Erythroblast (primary cell): Measurements from ENCODE around the gene RPL22L1.
A peak's percentile ranks its signal among the peaks of the same experiment; 100 is the strongest.
"Not testable (repeated sequence)": the region's sequence is repeated elsewhere in the genome, so short reads cannot be mapped to it uniquely, and the experiment has no call there.

Experiments used
- DNase-seq, 2 experiments: peaks; one replicate each; lab custom pipeline; 2025; lab: John Stamatoyannopoulos, UW
- GATA1 ChIP-seq: IDR thresholded peaks from 2 replicates; pipeline ENCODE4 v1.6.1; 2011; ENCODE audit warnings: low read depth, mild to moderate bottlenecking, control low read depth, low read length, moderate library complexity
- POLR2A ChIP-seq: IDR thresholded peaks from 2 replicates; pipeline ENCODE4 v1.6.1; 2011; ENCODE audit warnings: mild to moderate bottlenecking, low read length

The RPL22L1 gene

DNA sequence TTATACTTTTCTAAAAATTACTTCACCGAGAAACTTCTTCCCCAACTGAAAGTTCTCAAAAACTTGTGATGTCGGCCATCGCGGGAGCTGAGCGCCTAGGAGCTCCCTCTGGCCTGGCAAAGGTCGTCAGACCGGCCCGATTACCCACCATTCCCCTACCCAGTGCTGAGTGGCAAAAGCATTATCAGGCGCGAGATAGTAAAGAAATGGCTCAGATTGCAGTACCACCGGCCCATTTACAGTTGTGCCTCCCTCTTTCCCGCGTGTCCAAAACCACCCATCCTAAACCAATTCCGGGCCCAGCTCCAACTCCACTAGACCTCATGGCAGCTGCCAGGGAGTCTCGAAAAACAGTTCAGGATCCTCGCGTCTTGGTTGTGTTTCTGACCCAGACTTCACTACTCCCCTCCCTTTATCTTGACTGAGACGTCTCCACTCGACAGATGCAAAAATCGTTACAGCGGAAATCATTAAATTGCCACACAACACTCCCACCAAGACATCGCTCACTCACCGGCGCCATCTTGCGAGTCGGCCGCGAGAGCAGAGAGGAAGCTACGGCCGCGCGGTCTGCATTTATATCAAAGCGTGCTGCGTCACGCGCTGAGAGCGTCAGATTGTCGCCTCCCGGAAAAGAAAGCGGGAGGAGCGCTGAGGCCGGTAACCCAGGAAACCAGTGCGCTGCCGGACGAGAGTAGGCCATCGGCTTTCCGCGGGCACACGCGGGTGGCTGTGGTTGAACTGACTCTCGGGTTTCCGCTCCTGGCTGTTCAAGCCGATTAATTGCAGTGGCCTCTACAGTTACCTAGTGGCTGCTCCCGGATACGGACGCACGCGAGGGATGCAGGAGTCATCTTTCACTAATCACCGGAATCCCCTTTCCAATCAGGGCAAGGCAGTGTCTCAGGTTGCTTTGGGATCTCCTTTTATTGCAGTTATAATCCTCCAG is at the start of gene RPL22L1:
TSS of gene RPL22L1 (minus strand) at position 551 of the 949 bp plus-strand sequence. CDS start at position 523, 28 bp downstream.
- TF ChIP-seq POLR2A (peak; percentile 100), GATA1 (no peak)
- no peak for DNase-seq

DNA sequence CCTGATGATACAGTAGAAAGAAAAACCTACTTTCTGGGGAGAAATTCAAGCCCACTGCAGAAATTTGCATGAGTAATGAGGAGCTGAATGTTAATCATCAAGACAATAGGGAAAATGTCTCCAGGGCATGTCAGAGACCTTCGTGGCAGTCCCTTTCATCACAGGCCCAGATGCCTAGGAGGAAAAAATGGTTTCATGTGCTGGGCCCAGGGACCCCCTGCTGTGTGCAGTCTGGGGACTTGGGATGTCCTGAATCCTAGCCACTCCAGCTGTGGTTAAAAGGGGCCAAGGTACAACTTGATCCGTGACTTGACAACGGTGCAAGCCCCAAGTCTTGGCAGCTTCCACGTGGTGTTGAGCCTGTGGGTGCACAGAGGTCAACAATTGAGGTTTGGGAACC is 48.7 kb upstream of the RPL22L1 start:
- TF ChIP-seq POLR2A (no peak), GATA1 (no peak)
- DNase-seq = no peak

DNA sequence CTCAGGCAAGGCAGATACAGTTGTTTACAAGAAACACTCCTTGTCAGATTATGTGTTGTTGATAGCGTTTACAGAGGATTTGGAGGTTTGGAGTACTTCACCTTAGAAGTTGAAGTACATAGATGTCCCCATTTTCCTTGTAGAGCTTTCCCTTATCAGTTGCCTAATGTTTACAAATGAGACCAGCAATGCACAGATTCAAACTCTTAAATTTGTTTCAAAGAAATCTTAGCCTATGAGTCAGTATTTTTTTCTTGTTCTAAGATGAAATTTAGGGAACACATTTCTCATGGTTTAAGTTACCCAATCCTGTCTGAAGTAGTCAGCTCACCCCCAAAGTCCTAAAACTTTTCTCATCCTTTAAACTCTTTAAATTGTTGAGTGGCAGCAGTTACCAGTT is 44.7 kb upstream of the RPL22L1 start:
- DNase-seq = no peak
- TF ChIP-seq POLR2A = no peak
- TF ChIP-seq GATA1 = no peak

DNA sequence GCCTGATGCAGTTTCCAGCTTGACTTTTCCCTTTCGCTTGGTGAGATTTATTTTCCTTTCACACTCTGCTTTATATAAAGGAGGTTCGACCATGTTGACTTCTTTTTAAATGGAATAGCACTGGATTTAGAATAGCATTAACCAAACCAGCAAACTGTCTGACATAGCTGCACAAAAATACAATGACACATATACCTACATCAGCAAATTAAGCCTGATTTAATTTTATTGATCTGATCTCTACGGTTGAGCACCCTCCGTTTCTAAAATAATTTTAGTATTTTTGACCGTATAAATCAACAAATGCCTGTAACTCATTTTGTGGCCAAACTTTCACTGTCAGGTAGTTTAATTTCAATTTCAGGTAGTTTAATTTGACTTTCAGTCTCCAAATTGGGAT is 44.2 kb upstream of the RPL22L1 start:
- DNase-seq = no peak
- TF ChIP-seq POLR2A (no peak), GATA1 (no peak)

DNA sequence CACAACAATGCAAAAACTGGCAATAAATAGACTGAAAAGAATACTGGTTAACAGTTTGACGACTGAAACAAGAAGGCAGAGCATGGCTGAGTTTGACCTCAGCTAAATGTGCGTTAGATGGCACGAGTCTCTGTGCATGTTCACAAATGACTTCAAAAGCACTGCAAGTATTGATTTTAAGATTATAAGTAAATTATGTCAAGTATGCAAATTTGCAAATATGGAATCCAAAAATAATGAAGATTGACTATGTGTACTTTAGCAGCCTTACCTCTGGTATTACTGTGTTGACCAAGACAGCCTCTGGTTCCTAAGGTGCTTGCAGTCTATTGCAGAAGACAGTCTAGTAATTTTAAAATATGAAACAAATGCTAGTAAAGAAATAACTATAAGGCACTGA is 41.1 kb upstream of the RPL22L1 start:
- DNase-seq = no peak
- TF ChIP-seq GATA1 = no peak
- no peak for TF ChIP-seq POLR2A

DNA sequence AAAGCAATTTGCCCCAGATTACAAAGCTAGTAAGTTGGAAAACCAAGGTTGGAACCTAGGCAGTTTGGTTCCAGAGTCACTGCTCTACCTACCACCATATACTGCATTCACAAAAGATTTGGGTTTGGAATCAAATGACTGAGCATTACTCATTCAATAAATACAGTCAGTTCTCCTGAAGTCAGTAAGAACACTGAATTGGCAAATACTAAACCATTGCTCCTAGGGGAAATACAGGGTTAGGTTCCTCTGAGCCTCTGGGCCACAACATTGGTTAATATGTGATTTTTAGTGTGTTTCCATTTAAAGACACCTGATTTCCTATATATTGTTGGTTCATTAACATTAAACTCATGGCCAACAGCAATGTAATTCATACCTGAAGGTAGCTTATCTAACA is 40.5 kb upstream of the RPL22L1 start:
- no peak for DNase-seq
- TF ChIP-seq POLR2A (no peak), GATA1 (no peak)

DNA sequence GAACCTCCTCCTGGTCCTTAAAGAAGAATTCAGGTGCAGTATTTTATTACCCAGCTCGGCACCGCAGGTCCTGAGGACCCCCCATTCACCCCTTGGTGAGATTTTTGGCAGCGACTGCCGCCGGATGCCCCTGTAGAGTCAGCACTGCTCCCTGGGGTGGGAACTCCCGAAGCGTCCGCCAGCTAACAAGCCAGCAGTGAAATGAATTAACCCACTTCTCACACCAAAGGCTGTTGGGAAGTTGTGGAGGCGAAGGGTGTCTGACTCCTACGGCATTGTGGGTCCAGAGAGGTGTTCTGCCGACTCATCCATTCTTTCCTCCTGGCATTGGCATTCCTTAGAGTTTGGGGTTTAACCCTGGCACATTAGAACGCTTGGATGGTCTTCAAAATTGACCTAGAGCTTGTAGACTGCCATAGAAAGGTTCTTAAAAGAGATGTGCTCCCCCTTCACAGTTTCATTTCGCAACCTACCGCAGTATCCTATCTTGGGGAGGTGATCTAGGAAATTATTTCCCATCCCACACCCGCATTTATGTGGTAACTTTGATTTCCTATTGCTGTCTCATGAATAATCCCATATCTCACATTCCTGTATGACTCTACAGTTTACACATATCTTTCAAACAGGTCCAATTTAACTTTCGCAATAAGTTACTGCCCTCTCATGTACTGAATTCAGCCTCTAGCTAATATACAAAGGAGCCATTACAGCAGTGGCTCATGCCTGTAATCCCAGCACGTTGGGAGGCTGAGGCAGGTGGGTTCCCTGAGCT is 39.3 kb upstream of the RPL22L1 start:
- TF ChIP-seq POLR2A (no peak), GATA1 (no peak)
- DNase-seq = peak in 1 of 2 experiments; percentile 20

DNA sequence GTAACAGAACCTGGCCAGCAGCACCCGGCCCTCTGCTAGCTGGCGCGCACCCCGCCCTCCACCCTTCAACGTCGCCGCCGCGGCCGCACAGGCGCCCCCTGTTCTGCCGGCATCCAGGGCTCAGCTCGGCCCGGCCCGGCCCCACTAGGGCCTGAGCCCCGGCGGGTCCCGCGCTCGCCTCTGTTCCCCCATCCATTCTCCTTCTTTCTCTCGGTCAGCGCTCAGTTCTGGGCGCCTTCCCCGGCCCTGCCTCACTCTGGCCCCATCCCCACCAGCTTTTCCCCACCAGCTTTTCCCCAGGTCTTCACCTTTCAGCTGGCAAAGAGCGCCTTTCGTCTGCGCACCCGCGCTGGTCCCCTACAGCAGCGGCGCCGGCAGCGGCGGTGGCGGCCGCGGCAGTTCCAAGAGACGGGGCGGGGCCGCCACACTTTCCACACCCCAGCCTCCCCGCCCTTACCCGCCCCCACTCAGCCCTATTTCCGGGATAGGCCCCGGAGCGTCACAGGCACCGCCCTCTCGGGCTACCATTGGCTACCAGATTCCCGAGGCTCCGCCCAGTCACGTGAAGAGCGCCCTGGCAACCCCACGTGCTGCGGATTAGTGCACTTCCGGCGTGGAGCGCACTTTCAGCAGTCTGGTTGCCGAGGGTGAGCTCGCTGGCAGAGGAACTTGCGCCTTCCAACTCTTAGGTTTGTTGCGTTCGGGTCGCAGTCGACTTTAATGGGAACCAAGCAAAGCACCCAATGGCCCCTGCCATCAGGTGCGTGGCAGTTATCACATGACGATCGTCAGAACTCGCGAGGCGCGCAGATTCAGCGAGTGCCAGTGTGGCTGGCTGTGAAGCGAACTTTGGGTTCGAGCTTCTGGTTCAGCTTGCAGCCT is 38.5 kb upstream of the RPL22L1 start, which contains the start of gene EIF5A2:
TSS of gene EIF5A2 (minus strand) at position 403 of the 882 bp plus-strand sequence. CDS start 831 bp downstream, outside the sequence.
- peak; percentile 95 for DNase-seq
- TF ChIP-seq GATA1 (no peak), POLR2A (peak; percentile 79)

DNA sequence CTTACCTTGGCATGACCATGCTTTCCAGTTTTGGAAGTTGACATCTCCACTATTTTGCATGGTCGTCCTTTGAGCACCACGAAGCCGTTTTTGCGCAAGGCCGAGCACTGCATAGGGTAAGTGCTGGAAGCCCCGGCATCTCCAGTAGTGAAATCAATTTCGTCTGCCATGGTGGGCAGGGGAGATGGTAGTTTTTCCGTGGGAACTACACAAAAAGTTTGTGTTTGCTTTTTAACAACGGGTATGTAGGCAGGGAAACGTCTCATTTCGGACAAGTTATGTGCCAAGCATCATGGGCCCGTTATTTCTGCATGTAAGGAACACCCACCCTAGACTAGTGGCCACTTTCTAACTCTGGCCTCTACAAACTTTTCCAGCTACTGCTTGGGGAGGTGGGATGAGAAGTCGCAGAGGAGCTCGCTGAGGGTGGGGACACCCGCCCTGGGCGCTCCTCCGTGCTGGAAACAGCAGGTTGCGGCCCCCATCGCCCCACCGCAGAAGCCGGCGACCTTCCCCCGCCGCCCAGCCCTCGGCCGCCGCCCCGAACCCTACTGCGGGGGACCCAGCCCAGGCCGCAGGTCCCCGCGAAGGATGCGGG is 37.7 kb upstream of the RPL22L1 start:
- no peak for TF ChIP-seq GATA1
- TF ChIP-seq POLR2A = no peak

DNA sequence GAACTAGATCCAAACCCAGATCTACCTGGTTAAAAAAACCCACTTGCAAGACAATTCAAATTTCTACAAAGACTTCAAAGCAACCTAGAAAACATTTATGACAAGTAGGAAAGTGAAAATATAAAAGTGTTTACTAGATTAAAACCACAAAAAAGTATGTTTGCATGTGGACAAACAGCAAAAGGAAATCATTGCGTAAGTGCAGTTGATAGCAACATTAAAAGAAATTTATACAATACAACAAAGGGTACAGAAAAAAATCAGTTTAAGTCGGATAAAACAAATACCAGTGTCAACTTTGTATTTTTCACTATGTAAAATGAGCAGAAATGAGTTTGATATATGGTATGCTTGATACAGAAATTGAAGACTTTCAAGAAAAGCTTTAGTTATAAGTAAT is 35.9 kb upstream of the RPL22L1 start:
- no peak for TF ChIP-seq POLR2A
- TF ChIP-seq GATA1 = no peak
- no peak for DNase-seq

More for the DNA sequence above, 37.7 kb upstream of the RPL22L1 start:
- DNase-seq = peak; percentile 49 to 54

DNA sequence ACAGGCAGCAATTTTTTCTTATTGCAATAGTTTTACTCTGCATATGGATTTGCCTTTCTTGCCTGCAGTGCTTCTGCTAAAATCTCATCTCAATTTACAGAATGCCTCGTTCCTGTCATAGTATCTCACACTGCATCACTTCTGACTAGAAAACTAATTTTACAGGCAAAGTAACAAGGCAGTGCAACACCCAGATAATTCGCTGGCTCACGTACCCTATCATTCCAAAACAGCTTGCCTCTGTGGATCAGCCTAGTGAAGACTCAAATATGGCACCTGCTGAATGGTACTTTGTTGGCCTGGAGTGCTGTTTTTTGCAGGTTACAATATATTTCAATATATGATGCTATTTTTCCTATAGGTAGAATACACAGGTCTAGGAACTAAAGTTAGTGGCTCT is 33.1 kb upstream of the RPL22L1 start:
- DNase-seq = peak; percentile 71 to 83
- TF ChIP-seq POLR2A = no peak
- TF ChIP-seq GATA1 = no peak

DNA sequence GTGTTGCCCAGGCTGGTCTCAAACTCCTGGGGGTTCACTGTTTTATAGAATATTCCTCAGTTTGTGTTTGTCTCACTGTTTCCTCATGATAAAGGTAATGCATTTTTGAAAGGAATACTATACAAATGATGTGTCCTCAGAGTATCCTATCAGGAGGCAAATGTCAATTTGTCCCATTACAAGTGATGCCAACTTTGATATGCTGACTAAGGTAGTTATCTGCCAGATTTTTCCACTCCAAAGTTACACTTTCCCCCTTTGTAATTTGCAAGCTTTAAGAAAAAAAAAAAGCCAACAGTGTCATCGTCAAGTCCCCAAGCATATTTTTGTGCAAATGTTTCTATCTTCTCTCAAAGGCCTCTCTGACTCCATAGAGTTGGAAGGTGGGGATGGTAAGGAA is 29.5 kb upstream of the RPL22L1 start:
- TF ChIP-seq GATA1 (no peak), POLR2A (no peak)
- no peak for DNase-seq

DNA sequence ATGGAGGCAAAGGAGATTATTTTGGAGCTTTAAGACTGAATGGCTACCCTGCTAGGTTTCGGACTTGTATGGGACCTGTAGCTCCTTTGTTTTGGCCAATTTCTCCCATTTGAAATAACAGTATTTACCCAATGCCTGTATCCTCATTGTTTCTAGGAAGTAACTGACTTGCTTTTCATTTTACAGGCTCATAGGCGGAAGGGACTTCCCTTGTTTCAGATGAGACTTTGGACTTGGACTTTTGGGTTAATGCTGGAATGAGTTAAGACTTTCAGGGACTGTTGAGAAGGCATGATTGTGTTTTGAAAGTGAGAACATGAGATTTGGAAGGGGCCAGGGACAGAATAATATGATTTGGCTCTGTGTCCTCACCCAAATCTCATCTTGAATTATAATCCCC is 28.0 kb upstream of the RPL22L1 start:
- DNase-seq = no peak
- TF ChIP-seq POLR2A (no peak), GATA1 (no peak)

DNA sequence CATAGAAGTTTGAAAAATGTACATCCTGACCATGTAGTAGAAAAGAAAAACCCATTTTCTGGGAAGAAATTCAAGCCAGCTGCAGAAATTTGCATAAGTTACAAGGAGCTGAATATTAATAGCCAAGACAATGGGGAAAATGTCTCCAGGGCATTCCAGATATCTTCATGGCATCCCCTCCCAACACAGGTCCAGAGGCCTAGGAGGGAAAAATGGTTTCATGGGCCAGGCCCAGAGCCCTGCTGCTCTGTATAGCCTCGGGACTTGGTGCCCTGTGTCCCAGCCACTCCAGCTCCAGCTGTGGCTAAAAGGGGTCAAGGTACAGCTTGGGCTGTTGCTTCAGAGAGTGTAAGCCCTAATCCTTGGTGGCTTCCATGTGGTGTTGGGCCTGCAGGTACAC is 27.2 kb upstream of the RPL22L1 start:
- DNase-seq = not testable (repeated sequence)
